PC-9 (cell line): ENCODE data around the gene TRMU.

Experiments
- EZH2 ChIP-seq: fragments of 200-600 bp; sonication (generic); IDR thresholded peaks from 2 replicates; pipeline ENCODE4 v1.8.0; 2017; ENCODE audit warnings: antibody characterized with exemption, low read depth
- TF ChIP-seq, protein P1 (sequence below): fragments of 200-600 bp; sonication (generic); conservative IDR thresholded peaks from 2 replicates; pipeline ENCODE4 v1.6.1; 2017; ENCODE audit warnings: mixed run types, antibody characterized with exemption, mild to moderate bottlenecking, moderate library complexity

DNA sequence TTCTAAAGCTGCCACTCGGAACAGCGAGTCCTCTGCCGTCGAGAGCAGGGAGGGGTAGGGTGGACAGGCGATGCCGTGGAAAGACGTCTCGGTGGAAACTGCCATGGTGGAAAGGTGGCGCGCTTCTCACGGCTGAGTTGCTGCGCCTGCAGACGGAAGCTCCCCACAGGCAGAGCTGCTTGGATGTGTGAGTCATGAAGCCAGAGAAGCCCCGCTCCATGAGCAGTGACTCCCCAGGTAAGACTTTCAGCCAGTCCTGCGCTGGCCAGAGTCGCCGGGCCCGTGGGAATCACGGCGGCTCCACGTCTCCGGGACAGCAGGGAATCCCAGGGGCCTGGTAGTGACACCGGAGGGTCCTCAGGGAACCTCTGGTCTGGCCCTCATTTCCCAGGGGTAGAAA lies 4.0 kb upstream of the TRMU start:
- TF ChIP-seq, protein P1, sequence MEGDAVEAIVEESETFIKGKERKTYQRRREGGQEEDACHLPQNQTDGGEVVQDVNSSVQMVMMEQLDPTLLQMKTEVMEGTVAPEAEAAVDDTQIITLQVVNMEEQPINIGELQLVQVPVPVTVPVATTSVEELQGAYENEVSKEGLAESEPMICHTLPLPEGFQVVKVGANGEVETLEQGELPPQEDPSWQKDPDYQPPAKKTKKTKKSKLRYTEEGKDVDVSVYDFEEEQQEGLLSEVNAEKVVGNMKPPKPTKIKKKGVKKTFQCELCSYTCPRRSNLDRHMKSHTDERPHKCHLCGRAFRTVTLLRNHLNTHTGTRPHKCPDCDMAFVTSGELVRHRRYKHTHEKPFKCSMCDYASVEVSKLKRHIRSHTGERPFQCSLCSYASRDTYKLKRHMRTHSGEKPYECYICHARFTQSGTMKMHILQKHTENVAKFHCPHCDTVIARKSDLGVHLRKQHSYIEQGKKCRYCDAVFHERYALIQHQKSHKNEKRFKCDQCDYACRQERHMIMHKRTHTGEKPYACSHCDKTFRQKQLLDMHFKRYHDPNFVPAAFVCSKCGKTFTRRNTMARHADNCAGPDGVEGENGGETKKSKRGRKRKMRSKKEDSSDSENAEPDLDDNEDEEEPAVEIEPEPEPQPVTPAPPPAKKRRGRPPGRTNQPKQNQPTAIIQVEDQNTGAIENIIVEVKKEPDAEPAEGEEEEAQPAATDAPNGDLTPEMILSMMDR = no peak
- TF ChIP-seq EZH2 = no peak
